ENCODE measurements around the gene LTBP3.

Gene LTBP3

DNA sequence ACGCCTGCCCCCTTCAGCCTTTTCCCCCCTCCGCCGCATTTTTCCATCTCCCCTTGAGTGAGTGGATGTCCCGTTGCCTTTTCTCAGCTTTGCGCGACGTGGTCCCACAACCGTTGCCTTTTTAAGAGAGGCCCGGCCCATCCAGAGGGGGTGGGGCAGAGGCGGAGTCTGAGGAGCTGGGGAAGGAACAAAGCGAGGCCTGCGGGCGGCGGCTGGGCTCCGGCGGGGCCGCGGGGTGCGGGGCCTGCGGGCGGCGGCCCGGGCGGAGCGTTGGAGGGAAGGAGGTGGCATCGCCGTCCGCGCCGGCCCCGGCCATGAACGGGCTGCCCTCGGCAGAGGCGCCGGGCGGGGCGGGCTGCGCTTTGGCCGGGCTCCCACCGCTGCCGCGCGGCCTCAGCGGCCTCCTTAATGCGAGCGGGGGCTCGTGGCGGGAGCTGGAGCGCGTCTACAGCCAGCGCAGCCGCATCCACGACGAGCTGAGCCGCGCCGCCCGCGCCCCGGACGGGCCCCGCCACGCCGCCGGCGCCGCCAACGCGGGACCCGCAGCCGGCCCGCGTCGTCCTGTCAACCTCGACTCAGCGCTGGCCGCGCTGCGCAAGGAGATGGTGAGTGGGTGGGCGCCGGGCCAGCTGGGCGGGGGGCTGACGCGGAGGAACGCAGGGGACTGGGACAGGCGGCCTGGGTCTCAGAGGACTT is 14.3 kb upstream of the LTBP3 start, which contains the start of gene FAM89B:
FAM89B (plus strand) TSS at position 183 of the 696 bp plus-strand sequence; CDS start at position 315, 132 bp downstream.
- TF ChIP-seq, protein P1, sequence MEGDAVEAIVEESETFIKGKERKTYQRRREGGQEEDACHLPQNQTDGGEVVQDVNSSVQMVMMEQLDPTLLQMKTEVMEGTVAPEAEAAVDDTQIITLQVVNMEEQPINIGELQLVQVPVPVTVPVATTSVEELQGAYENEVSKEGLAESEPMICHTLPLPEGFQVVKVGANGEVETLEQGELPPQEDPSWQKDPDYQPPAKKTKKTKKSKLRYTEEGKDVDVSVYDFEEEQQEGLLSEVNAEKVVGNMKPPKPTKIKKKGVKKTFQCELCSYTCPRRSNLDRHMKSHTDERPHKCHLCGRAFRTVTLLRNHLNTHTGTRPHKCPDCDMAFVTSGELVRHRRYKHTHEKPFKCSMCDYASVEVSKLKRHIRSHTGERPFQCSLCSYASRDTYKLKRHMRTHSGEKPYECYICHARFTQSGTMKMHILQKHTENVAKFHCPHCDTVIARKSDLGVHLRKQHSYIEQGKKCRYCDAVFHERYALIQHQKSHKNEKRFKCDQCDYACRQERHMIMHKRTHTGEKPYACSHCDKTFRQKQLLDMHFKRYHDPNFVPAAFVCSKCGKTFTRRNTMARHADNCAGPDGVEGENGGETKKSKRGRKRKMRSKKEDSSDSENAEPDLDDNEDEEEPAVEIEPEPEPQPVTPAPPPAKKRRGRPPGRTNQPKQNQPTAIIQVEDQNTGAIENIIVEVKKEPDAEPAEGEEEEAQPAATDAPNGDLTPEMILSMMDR (IDR thresholded peaks at IDR 0.05), result peak; percentile 55
- peak within 1 kb of the TSS; percentile 76 to 99 for H3K4me3 ChIP-seq (ENCODE audit: low read depth in 1 of 2, low read length in 1 of 2)
- H3K9me3 ChIP-seq, result no peaks in the 10 kb centered on the region
- peaks cover 69 to 73% of the 10 kb centered on the region in 2 experiments for H3K4me1 ChIP-seq (ENCODE audit: control insufficient read depth in 1 of 2, insufficient read depth in 1 of 2, low read depth in 1 of 2, low read length in 1 of 2)
- no peaks in the 10 kb centered on the region for H3K27me3 ChIP-seq
- peaks cover 7% of the 10 kb centered on the region for H3K36me3 ChIP-seq
- H3K27ac ChIP-seq, result peak within 1 kb of the TSS; percentile 95

DNA sequence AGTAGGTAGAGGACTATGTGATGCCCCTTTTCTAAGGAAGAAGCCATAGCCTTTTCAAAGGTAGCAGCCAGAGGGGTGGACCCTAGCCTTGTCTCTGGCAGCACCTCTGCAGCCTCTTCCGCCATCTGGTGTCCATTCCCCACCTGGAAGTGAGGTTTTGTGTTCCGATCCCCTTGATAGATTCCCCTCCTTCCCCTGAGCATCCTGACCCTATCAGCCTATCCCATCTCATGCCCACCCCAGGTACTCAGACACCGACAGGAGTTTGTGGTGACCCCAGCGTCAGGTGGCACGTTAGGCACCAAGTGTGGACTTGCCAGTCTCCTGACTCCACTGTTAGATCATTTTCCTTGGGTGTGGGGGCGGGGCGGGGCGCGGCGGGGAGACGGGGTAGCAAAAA is 13.8 kb upstream of the LTBP3 start:
- H3K4me1 ChIP-seq (ENCODE audit: control insufficient read depth in 1 of 2, insufficient read depth in 1 of 2, low read depth in 1 of 2, low read length in 1 of 2), result peaks cover 64 to 67% of the 10 kb centered on the region in 2 experiments
- H3K27ac ChIP-seq, result peak overlapping the region; percentile 95
- H3K36me3 ChIP-seq, result peaks cover 7% of the 10 kb centered on the region
- no peaks in the 10 kb centered on the region for H3K9me3 ChIP-seq
- H3K27me3 ChIP-seq, result no peaks in the 10 kb centered on the region
- TF ChIP-seq, protein P1 (IDR thresholded peaks at IDR 0.05), result no peak
- peak overlapping the region; percentile 76 to 99 for H3K4me3 ChIP-seq (ENCODE audit: low read depth in 1 of 2, low read length in 1 of 2)

DNA sequence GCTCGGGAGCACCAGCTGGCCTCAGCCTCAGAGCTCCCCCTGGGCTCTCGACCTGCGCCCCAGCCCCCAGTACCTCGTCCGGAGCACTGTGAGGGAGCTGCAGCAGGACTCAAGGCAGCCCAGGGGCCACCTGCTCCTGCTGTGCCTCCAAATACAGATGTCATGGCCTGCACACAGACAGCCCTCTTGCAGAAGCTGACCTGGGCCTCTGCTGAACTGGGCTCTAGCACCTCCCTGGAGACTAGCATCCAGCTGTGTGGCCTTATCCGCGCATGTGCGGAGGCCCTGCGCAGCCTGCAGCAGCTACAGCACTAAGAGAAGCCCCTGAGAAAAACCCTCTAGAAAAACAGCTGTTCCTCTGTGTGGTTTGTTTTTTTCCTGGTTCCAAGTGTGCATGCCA is 13.3 kb upstream of the LTBP3 start:
- TF ChIP-seq, protein P1 (IDR thresholded peaks at IDR 0.05), result no peak
- Histone ChIP-seq H3K36me3 (peaks cover 7% of the 10 kb centered on the region), H3K9me3 (no peaks in the 10 kb centered on the region), H3K4me1 (ENCODE audit: control insufficient read depth in 1 of 2, insufficient read depth in 1 of 2, low read depth in 1 of 2, low read length in 1 of 2) (peaks cover 58 to 64% of the 10 kb centered on the region in 2 experiments), H3K4me3 (ENCODE audit: low read depth in 1 of 2, low read length in 1 of 2) (peak overlapping the region; percentile 76 to 99), H3K27me3 (no peaks in the 10 kb centered on the region), H3K27ac (peak overlapping the region; percentile 95)

DNA sequence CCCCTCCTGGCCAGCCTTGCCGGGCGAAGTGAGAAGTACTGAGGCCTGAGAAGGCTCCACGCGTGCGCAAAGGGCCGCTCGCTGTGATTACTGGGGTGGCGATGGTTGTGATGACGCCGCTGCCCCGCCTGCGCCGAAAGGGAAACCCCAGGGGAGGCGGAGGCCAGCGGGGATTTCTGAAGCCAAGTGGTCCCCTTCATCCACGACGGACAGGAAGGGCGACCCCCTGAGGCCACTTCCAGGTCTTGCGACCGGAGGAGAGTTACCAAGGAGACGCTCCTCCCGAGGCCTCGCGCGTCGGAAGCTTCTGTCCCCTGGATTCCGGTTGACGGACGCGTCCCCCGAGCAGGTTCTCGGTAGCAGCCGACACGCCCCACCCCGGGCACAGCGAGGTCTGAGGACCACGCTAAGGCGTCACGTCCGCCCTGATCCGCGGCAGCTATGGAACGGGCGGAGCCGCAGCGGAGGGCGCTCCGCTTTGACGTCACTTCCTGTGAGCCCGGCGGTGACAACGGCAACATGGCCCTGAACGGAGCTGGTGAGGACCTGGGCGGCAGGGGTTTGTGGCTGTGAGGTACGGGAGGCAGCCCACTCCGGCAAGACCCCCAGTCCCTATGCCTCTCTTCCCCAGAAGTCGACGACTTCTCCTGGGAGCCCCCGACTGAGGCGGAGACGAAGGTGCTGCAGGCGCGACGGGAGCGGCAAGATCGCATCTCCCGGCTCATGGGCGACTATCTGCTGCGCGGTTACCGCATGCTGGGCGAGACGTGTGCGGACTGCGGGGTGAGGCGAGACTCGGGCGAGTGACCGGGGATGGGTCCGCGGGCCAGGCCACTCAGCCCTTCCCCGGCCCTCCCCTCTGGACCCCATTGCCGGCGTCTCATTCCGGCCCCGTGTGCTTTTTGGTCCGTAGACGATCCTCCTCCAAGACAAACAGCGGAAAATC is 12.1 kb upstream of the LTBP3 start, which contains the start of gene ZNRD2:
ZNRD2 (plus strand) TSS at position 505 of the 946 bp plus-strand sequence; CDS start at position 520, 15 bp downstream.
- no peaks in the 10 kb centered on the region for H3K27me3 ChIP-seq
- H3K4me1 ChIP-seq (ENCODE audit: control insufficient read depth in 1 of 2, insufficient read depth in 1 of 2, low read depth in 1 of 2, low read length in 1 of 2), result peaks cover 60 to 64% of the 10 kb centered on the region in 2 experiments
- peak within 1 kb of the TSS; percentile 76 to 99 for H3K4me3 ChIP-seq (ENCODE audit: low read depth in 1 of 2, low read length in 1 of 2)
- H3K9me3 ChIP-seq, result no peaks in the 10 kb centered on the region
- peak within 1 kb of the TSS; percentile 95 for H3K27ac ChIP-seq
- TF ChIP-seq, protein P1 (IDR thresholded peaks at IDR 0.05), result peak; percentile 31
- peaks cover 7% of the 10 kb centered on the region for H3K36me3 ChIP-seq

DNA sequence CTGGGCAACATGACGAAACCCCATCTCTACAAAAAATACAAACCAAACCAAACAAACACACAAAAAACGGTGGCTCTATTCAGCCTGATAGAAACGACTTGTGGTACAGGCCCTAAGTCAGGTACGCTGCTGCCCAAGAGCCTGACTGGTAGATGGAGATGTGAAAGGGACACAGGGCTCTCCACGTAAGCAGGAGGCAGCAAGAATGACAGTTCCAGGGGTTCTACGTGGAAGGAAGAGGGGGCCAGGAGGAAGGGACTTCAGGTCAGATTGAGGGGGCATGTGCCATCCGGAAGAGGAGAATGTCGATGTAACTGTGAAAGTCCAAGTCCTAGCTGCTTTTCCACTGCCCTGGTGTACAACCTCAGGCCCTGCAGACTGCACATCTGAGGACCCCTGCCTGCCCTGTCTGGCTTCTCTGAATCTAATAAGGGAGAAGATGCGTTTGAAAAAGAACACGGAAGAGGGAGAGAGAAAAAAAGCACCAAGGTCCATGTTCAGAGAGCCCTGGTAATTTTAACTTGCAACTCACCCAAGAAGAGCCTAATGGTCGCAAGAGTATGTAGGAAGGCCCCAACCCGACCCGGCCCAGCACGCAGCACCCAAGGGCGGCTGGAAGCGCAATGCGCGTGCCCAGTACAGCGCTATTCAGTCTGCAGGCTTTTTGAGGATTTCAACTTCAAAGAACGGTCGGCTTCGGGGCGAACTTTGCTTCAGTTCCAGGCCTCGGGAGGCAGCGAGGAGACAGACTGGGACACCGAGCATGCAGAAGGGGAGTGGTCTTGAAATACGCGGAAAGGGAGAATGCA is 11.2 kb upstream of the LTBP3 start:
- TF ChIP-seq, protein P1 (IDR thresholded peaks at IDR 0.05), result no peak
- Histone ChIP-seq H3K4me3 (ENCODE audit: low read depth in 1 of 2, low read length in 1 of 2) (peak overlapping the region; percentile 76 to 99), H3K4me1 (ENCODE audit: control insufficient read depth in 1 of 2, insufficient read depth in 1 of 2, low read depth in 1 of 2, low read length in 1 of 2) (peaks cover 54 to 56% of the 10 kb centered on the region in 2 experiments)

More for the DNA sequence above, 11.2 kb upstream of the LTBP3 start:
- Histone ChIP-seq H3K27me3 (no peaks in the 10 kb centered on the region), H3K9me3 (no peaks in the 10 kb centered on the region), H3K27ac (peak overlapping the region; percentile 95), H3K36me3 (peaks cover 7% of the 10 kb centered on the region)
